Stimulated activated CD8-positive, alpha-beta memory T cell treated with anti-CD3 and anti-CD28 coated beads, Interleukin-7, amount 100 ng/mL, for 1 hour (primary cell): ENCODE measurements around the gene UBE2I.
"Not testable (repeated sequence)": the region's sequence is repeated elsewhere in the genome, so short reads cannot be mapped to it uniquely, and the experiment has no call there.

Experiments
- DNase-seq, 2 donors: peaks; one replicate each; pipeline ENCODE4 v3.0.0-alpha.2; 2020; ENCODE audit warnings: low read depth in 2 of 2

Gene UBE2I

GRCh38 chr16:1277617-1278282, 31.7 kb upstream of the UBE2I start:
- DNase-seq: no peak

GRCh38 chr16:1278477-1278876, 31.0 kb upstream of the UBE2I start:
- no peak for DNase-seq

- DNase-seq: no peak
Measured at GRCh38 chr16:1279081-1279944, 30.1 kb upstream of the UBE2I start.

- no peak for DNase-seq
Measured at GRCh38 chr16:1279945-1280589, 29.4 kb upstream of the UBE2I start.

- DNase-seq: no peak
Measured at GRCh38 chr16:1280783-1281182, 28.7 kb upstream of the UBE2I start.

GRCh38 chr16:1281517-1281916, 27.9 kb upstream of the UBE2I start:
- DNase-seq: no peak

GRCh38 chr16:1282324-1282973, 27.0 kb upstream of the UBE2I start:
- no peak for DNase-seq

- DNase-seq: no peak
Measured at GRCh38 chr16:1283296-1283695, 26.1 kb upstream of the UBE2I start.

- no peak for DNase-seq
Measured at GRCh38 chr16:1283996-1284616, 25.3 kb upstream of the UBE2I start.

- DNase-seq: no peak
Measured at GRCh38 chr16:1285669-1286512, 23.5 kb upstream of the UBE2I start.

GRCh38 chr16:1286513-1287094, 22.8 kb upstream of the UBE2I start:
- no peak for DNase-seq

- no peak for DNase-seq
Measured at GRCh38 chr16:1287982-1288670, 21.3 kb upstream of the UBE2I start.

GRCh38 chr16:1288813-1289476, 20.5 kb upstream of the UBE2I start:
- DNase-seq: no peak

- no peak for DNase-seq
Measured at GRCh38 chr16:1289477-1289866, 20.0 kb upstream of the UBE2I start.

GRCh38 chr16:1290063-1290501, 19.4 kb upstream of the UBE2I start:
- DNase-seq: no peak

- DNase-seq: no peak
Measured at GRCh38 chr16:1290860-1291575, 18.4 kb upstream of the UBE2I start.

GRCh38 chr16:1291576-1291974, 17.9 kb upstream of the UBE2I start:
- DNase-seq: no peak

GRCh38 chr16:1292208-1292607, 17.2 kb upstream of the UBE2I start:
- DNase-seq: not testable (repeated sequence)

GRCh38 chr16:1292808-1293207, 16.6 kb upstream of the UBE2I start:
- DNase-seq: not testable (repeated sequence)
